HG03196 (cell line): ENCODE measurements around the gene CAPN2.
"Not testable (repeated sequence)": the region's sequence is repeated elsewhere in the genome, so short reads cannot be mapped to it uniquely, and the experiment has no call there.

Experiments used
- ATAC-seq: cut with Tn5 transposase; IDR thresholded peaks from one replicate; pipeline ENCODE4 v1.9.1; 2021; ENCODE audit not compliant: unreplicated experiment

Gene CAPN2

DNA sequence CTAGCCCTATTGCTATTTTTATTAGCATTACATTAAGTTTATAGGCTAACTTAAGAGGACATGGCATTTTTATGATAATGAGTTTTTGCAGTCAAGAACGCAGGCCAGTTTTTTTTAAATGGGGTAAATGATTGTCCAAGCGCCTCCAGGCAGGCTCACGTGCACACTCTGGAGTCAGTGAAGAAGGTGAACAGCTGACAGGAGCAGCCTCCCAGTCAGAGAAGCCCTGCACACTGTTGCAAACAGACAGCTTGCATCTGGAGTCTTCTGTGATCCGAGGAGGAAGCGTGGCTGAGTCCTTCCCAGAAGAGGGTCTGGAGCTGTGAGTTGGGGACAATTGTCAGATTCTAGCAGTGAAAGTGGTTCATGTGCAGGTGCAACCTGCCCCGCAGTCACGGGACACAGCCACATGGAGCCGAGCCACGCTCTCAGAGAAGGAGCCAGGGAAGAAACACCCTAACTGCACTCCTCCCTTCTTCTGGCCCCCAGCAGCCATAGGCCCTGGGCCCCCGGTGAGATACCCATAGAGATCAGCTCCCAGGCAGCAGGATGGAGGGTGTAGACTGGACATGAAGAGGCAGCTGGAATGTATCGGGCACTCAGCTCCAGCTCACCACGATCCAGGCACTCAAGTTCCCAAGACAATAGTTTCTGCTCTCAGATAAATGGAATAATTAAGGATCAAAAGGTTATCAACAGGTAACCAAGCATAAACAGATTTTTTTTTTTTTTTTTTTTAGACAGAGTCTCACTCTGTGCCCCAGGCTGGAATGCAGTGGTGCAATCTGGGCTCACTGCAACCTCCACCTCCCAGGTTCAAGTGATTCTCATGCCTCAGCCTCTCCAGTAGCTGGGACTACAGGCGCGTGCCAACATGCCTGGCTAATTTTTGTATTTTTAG, 26.4 kb downstream of the CAPN2 start:
- no peak for ATAC-seq

DNA sequence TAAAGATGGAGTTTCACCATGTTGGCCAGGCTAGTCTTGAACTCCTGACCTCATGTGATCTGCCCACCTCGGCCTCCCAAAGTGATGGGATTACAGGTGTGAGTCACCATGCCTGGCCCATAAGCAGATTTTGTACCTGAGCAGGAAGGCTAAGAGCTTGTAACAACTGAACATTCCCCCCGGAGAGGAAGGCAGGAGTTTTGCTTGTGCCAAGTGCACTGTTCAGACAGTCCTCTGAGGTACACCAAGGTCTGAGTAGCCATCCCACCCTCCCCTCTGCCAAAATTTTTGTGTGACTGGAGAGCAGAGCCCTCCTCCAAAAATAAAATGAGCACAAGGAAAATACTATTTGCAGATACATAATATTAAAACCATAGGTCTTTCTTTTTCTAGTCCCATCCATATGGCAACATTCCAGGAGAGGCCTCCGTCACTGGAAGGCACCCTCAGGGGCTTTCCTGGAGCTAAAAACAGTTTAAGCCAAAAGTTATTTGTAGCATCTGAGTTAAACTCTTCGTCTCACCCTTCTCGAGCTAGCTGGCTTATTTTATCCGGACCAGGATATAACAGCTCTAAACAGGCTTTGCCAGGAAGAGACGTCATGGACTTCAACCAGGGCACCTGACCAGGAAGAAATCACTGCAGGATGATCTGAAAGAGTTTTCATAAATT, 27.2 kb downstream of the CAPN2 start:
- no peak for ATAC-seq

DNA sequence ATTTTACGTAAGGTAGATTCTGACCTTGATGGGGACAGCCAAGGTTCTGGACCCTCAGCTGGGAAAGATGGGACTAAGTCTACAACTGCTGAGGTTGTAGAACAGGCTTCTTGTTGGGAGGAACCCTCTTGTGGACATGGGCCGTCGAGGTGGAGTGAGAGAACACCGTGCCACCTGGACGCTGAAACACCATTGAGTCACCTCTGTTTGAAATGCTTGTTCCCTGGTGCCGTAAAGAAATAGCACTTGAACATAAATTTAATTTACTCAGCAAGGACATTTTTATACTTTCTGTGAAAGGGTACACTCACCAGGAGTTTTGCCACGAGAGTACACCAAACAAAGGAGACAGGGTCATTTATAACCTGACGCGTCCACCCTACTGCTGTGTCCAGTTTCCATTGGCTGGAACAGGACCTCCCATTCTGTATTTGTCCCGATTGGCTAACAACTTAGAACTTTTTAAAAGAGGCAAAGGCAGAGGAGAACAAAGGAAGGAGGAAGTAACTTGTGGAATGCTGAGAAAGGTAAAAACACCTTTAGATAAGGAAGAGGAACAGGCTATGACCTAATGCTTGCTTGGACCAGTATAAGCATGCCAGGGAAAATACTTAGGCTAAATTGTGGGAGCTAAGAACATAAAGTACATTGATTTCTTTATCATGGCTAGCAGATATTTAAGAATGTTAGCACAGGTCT, 27.8 kb downstream of the CAPN2 start:
- not testable (repeated sequence) for ATAC-seq

DNA sequence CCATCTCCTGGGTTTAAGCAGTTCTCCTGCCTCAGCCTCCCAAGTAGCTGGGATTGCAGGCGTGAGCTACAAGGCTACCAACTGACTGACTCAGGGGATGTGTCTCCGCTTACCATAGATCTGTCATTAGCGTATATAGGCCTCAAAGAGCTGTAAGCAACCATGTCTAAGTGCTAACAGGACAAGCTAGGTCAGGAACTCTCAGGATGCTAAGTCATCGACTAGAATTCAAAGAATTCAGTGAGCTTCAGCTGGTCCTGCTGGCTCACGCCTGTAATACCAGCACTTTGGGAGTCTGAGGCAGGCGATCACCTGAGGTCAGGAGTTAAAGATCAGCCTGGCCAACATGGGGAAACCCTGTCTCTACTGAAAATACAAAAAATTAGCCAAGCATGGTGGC, 29.5 kb downstream of the CAPN2 start:
- ATAC-seq: no peak

DNA sequence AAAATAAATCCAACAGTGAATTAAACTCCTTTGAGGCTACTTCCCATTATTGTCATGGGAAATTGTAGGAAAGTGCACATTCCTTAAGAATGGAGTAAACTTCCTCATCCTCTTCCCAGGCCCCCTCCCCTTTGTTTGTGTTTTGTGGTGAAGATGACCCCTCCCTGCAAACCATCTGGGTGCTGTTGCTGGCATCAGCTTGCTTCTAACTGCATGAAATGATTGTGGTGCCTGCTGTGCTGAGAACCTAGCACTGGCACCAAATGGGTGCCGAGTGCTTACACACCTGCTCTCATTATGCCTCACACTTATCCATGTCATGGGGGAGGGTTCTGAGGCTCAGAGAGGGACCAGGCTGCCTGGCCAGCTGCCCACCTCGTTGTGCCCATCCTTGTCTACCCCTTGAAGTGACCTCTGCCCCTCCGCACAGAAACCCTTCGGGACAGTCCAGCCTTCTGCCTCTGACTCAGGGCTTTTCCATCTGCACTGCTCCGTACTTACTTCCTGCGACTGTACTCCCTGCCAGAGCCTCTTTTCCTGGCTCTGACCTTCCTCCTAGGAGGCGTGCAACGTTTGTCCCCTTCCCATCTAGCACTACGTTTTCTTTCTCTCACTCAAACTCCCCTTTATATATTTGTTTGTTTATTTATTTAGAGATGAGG, 30.6 kb downstream of the CAPN2 start:
- ATAC-seq: no peak

DNA sequence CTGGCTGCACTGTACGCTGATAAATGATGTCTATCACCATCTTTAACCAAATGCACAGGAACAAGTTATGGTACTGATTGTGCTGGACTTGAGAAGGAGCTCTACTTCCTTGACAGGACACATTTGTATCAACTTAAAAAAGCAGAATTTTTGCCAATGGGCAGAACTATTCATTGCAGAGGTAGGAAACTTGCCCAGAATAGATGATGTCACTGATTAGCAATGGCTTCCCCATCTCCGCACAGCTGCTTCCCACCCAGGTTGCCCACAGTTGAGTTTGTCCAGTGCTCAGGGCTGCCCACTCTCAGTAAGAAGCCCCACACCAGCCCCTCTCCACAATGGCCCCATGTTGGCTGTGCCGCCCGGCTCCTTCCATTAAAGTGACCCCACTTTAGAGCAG, 33.4 kb downstream of the CAPN2 start:
- ATAC-seq: no peak

DNA sequence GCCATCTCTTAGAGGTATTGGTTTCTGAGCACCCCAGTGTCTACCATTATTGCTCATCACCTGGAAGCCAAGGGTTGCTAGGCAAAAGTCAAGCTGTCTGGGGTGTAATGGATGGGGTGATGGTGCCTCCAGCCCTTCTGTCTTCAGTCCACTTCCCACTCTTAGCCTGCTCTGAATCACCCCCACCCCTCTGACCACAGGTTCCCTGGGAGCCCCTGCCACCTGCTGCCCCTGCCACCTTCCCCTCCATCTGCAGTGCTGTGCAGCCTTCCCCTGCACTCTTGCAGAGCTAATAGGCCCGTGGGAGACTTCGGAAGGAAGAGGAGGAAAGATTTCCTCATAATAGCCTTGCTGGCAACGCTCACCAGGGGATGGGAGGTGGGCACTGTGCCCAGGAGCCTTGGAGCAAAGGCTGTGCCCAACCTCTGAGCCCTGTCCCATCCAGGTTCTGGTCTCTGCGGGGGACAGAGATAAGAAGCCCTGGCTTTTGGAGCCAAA, 35.5 kb downstream of the CAPN2 start:
- no peak for ATAC-seq

DNA sequence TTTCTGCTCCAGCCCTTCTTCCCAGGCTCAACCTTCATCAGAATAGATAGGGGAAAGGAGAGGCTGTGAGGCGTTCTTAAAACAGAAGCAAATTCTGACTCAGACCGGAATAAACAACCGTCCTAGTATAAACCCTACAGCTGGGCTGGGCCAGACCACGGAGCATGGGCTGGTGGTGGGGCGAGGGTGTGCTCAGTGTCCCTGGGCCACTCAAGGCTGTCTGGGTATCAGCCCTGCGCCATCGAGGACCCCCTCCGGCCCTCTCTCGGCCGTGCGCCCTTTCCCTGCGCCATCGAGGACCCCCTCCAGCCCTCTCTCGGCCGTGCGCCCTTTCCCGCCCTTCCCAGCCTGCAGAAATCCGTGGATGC, 36.0 kb downstream of the CAPN2 start:
- ATAC-seq: no peak

DNA sequence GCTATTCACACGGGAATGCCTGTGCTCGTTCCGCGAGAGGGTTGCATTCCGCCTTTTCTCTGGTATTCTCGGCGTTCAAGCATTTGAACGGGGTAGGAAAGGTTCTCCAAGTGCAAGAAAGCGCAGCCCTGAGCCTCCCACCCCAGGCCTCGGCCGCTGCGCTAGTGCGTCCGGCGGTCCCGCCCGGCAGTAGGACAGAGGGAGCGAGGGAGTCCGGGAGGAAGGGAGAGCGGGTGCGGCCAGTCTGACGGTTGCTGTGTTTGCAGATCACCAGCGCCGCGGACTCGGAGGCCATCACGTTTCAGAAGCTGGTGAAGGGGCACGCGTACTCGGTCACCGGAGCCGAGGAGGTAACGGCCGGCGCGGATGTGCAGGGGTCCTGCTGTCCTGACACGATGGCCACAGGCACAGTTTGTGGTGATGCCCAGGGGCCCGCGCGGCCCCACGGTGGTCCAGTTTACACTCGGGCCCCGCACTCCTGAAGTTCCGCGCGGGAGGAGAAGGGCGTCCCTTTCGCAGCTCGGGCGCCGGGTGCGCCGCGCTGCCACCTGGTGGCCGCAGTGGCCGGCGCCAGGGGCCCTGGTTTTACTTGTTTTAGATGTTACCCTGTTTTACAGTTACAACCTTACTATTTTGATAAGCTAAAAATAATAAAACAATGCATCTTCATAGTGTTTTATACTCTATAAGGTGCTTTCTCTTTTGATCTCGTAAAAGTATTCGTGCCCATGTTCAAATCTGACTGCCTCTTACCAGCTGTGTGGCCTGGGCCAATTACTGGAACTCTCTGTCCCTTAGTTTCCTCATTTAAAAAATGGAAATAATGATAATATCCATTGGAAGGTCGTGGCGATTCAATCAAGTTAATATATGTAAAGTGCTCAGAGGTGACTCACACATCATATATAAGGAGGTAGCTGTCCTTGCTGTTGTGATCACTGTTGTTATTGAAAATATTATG, 36.7 kb downstream of the CAPN2 start:
- peak; percentile 78 for ATAC-seq

DNA sequence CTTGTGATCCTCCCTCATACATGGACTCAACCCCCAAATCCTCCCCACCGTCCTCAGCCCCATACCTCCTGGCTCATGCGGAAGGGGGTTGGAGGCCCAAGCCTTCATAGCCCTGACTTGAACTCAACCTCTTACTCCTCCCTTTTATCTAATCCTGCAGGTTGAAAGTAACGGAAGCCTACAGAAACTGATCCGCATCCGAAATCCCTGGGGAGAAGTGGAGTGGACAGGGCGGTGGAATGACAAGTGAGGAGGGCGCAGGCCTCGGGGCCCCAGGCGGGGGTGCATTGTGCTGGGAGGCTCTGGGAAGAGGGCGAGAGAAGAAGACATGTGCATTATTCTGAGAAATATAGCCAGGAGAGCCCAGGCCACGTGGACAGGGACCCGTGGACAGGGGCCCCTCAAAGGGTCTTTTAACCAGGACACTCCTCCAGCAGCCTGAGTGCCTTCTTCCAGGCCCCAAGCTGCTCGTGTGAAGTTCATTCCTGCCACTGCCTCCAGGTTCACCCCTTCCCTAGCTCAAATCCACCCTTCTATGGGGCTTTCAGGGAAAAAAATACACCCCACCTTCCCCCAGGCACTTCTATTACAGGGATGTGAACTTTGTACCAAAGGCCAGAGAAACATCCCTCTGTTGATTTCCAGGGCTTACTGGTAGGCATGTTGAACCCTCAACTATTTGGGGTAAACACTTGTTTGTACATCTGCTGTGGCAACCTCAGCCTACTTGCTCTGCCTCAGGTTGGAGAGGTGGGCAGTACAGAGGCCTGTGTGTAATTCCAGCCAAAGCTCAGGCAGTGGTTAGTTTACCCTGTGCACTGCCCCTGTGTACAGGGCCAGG, 38.6 kb downstream of the CAPN2 start:
- ATAC-seq: no peak

DNA sequence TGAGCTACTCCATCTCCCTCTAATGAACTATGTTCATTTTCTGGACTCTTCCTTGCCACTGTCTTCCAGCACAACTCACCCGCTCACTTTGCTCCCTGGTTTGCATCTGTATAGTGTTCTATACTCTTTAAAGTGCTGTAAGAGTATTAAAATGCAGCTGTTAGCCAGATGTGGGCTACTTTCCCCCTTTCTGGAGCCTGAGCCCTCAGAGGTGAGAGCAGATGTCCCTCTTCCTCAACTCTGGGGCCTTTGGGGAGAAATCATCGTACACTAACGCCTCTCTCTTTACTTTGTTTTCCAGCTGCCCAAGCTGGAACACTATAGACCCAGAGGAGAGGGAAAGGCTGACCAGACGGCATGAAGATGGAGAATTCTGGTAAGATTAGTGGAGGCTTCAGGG, 39.4 kb downstream of the CAPN2 start:
- ATAC-seq: no peak

DNA sequence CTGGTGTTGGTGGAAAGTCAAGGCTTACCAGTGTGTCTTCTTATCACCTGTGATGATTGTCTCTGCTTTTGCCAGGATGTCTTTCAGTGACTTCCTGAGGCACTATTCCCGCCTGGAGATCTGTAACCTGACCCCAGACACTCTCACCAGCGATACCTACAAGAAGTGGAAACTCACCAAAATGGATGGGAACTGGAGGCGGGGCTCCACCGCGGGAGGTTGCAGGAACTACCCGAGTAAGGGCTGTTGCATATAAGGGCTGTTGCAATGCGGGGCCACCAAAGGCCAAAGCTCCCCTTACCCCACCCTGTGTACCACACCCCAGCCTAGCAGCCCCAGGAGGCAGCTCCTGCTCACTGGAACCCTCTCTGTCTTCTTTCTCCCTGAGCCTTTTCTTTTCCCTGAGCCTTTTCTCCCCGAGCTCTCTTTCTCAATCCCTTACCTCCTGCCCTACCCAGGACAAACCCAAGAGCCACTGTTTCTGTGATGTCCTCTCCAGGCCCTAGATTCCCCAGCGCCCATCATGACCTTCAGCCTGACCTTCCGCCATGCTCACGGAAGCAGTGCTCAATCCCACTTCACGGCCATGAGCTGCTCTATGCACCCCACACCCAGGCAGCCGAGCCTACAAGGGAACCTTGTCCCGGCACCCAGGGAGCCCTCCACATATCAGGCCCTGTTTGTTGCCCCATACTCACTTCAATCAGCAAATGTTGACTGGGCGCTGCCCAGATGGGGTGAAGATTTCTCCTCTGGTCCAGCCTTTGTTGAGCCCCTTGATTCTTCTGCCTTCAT, 40.6 kb downstream of the CAPN2 start:
- ATAC-seq: no peak

DNA sequence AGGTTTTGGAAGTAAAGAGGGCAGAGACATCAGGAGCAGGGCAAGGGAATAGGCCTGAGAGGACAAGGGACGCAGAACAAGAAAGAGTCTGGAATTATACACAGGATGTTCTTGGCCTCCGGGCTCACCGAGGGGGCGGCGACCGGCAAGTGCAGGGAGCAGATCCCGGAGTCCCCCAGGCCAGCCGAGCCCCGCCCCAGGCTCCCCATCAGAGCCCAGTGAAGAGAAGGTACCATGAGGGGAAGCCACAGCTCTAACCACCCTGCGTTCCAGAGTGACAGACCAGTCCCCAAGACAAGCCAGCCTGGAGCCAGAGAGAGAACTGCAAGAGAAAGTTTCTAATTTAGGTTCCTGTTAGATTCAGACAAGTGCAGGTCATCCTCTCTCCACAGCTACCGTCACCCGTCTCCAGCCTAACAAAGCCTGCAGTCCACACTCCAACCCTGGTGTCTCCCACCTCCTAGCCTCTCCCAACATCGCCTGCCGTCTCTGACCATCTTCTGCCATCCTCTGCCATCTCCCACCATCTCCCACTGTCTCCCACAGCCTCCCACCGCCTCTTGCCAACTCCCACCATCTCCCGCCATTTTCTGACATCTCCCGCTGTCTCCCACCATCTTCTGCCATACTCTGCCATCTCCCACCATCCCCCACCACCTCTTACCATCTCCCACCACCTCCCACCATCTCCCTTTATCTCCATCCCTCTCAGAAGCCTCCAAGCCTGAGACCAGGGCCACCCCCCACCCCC, 42.5 kb downstream of the CAPN2 start:
- ATAC-seq: no peak

DNA sequence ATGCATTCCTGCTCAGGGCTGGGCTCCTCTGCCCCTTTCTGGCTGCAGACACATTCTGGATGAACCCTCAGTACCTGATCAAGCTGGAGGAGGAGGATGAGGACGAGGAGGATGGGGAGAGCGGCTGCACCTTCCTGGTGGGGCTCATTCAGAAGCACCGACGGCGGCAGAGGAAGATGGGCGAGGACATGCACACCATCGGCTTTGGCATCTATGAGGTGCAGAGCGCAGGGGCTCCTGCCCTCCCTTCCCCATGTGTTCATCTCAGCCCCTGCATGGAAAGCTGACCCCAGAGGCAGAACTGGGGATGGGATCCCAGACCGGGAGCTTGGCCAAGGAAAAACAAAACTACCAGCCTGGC, 43.1 kb downstream of the CAPN2 start:
- ATAC-seq: no peak

DNA sequence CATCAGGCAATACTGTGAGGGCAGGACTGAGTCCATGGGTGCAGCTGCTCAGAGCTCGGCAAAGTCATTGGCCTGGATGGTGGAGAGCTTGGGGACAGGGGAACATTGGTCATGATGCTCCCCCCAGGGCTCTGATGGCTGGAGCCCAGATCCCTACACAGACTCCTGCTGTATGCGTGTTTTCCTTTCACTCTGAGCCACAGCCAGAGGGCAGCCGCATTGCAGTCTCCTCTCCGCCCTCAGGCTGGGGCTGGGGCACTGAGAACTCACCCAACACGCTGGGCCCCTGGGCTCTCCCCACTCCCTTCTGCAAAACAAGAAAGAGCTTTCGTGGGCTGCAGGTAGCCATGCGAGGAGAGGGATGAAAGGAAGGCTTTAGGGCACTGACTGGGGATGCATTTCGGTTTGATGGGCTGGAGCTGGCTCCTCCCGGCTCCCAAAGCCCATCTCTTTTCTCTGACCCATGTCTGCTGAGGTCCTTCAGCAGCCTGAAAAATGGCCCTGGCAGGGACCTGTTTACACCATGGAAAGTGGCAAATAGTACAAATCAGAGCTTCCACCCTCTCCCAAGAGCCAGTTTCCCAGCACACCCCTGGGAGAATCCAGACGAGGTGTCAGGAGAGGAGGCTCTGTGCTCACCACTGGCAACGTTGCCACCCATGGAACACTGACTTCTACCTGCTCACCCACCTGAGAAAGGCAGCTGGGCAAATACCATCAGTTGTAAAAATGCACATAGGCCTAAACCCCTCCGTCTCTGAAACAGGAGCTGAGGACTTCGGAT, 43.8 kb downstream of the CAPN2 start:
- no peak for ATAC-seq

DNA sequence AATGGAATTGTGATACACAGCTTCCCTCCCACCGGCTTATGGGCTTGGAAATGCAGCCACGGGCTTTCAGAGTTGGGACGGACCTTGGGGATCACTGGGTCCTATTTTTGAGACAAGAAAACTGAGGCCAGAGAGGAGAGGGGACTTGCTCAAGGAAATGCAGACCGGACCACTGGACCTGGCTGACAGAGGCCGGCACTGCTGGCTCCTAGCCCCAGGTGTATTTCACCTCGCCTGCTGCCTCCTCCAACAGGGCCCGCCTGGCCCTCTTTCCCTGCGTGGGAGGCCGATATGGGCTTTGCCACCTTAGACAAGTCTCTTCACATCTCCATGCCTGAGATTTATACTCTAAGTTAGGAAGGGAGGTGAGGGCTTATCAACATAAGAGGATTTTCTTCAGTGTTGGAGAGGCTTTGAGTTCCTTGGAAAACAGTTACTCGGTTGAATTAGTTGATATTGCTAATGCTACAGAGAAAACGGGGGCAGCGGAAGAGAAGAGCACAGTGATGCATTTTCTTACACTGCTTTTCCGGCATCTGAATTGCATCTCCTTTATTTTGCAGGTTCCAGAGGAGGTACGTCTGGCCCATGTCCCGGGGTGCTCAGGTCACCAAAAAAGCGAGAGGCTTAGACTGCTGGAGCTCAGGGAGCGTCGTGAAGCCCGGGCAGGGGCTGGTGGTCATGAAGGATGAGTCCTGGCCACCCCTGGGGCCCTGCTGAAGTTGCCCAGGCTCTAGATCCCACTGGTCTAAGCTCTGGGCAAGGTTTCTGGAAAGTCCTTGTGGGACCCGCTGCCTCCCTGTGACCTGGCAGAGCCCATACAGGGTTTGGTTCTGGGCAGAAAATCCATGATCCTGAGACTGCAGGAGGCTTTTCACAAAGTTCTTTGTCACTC, 44.7 kb downstream of the CAPN2 start:
- ATAC-seq: no peak
